OCI-LY7 (cell line): ENCODE measurements around the gene PRKCA.

ENCODE experiments used
- CTCF ChIP-seq: fragments of 200-600 bp; sonication (generic); conservative IDR thresholded peaks from 2 replicates; pipeline ENCODE4 v1.5.1; 2014; ENCODE audit warnings: mild to moderate bottlenecking, antibody characterized with exemption, low read length, moderate library complexity, mixed read lengths
- EZH2phosphoT487 ChIP-seq: fragments of 200-600 bp; sonication (generic); IDR thresholded peaks from 2 replicates; pipeline ENCODE4 v1.6.1; 2018; ENCODE audit warnings: low read depth, borderline replicate concordance, mild to moderate bottlenecking, mixed run types, antibody characterized with exemption, low read length, moderate library complexity, mixed read lengths

- TF ChIP-seq CTCF (no peak), EZH2phosphoT487 (no peak)
Measured at GRCh38 chr17:66364508-66364907, 62.1 kb downstream of the PRKCA start.
